Aortic smooth muscle cell (primary cell): ENCODE measurements around the gene FXYD6. TPM values are rescaled to one million over a fixed set of nuclear protein-coding genes. Genes with fewer than 3 reads are reported as not detected.

ENCODE experiments used
- total RNA-seq: library from RNA; depleted of rRNA; stranded (reverse); fragments of >200 nt; gene quantifications from 2 replicates; pipeline ENCODE4 v1.2.3, GENCODE V29; 2014

The FXYD6 gene, protein sequence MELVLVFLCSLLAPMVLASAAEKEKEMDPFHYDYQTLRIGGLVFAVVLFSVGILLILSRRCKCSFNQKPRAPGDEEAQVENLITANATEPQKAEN
- total RNA-seq, result 0.19 TPM in 1 of 2 replicates, not detected in the other

DNA sequence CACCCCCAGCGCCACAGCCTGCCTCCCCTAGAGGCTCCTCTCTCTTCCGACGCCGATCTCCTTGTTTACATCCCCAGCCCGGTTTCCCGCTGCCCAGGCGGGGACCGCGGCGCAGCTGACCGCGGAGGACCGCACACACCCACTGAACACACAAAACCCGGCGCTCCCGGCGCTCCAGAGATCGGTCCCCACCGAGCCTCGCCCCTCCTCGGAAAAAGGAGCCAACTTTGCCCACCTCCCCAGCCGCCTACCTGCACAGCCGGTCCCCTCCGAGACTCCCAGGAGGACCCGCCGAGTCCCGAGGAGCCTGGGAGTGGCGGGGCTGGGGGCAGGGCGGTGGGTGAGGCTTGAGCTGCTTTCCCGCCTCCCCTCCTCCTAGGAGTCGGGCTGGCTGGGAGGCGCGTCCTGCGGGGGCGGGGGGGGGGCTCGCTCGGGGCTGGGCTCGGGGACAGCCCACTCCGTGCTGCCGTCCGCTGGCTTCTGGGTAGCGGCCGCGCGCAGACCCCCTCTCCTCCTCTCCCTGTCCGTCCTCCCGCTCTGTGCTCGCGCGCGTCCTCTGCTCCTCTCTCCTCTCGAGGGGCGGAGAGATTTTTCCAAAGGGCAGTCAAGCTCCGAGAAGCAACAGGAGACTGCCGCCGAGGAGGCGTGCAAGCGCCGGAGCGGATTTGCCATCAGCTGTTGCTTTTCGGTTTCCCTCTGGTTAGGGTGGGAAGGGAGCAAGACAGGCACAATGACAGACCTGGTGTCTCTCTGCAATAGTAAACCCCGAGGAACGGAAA lies at the start of gene FXYD6:
Gene FXYD6 (minus strand): TSS at position 318 of the 779 bp plus-strand sequence. CDS start 33,882 bp downstream, outside the sequence.

DNA sequence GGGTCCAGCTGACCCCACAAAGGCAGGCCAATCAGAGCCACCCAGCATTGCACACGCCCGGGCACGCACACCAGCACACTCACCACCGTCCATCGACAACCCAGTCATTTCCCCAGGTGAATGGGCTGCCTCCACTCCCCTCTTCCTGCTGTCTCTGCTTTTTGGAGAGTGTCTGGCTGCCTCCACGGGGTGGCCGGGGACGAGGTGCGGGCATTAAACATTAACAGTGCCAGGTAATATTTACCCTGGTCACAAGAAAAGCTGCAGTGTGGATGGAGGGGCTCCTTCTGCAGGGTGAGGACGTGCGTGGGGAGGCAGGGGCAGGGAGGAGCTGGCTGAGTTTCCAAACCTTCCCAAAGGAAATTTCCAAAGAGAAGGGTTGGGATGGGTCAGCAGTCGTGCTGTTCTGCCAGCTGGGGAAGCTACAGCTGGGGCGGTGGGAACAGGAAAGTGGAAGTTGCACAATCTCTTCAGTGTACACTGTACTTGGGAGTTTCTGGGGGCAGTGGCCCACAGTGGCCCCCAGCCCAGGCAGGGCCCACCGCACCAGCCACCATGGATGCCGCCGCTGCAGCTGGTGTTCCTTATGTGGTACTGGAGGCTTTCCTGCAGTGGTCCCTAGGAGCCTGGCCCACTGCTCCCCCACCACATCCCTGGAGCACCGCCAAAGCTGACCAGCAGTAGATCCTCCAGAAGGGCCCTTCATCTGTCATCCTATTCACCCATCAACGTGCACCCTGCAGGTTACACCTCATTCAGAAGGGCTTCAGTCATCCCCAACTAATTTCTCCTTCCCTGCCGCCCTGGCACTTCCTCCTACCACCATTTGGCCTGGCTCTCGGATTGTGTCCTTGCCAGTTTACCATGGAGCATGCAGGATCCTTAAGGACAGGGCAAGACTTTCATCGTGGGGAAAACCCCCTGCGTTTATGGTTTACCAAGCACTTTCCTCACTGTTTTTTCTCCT lies 51.6 kb downstream of the FXYD6 start, which contains the start of gene FXYD2:
Gene FXYD2 (minus strand): TSS at position 174 of the 967 bp plus-strand sequence. CDS start 66 bp downstream, at position 108.

DNA sequence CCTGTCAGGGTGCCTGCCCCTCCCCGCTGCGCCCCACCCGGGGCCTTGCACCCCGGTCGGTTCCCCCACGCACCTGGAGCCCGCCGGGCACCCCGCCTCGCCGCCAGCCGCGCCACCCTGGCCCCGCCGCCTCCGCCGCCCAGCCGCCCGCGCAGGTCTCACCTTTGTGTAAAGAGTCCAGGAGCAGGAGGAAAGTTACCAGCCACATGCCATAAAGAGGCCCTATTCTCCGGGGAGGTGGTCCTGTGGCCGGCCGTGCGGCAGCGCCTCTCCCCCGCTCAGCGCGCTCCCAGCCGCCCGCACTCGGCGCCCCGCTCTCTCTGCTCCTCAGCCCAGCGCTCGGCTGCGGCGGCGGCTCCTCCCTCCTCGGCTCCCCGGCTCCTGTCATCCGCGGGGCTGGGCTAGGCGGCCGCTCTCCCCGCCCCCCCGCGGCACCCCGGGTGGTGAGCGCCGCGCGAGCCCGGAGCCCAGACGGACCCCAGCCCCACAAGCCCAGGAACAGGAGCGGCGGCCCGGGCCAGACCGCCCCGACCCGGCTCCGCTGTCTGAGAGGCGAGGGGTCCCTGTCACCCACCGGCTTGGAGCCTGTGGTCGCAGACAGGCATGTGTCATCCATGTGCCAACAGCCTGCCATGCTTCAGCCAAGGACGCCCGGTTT lies 79.5 kb downstream of the FXYD6 start, which contains the start of gene DSCAML1:
Gene DSCAML1 (minus strand): TSS at position 345 of the 658 bp plus-strand sequence. CDS start 137 bp downstream, at position 208.

Other genes with a start within 250 kb of the FXYD6 start
- not detected in 2 replicates for gene DSCAML1, start 79.4 kb downstream of the FXYD6 start, total RNA-seq
- not detected in 2 replicates for gene FXYD2, start 51.9 kb downstream of the FXYD6 start, total RNA-seq
- gene TMPRSS13, start 52.7 kb upstream of the FXYD6 start, total RNA-seq, result not detected in 2 replicates
- not detected in 2 replicates for gene IL10RA, start 109.7 kb upstream of the FXYD6 start, total RNA-seq
- under 0.01 TPM in 1 of 2 replicates, not detected in the other for gene TMPRSS4, start 200.4 kb upstream of the FXYD6 start, total RNA-seq
- not detected in 2 replicates for gene SMIM35, start 210.3 kb upstream of the FXYD6 start, total RNA-seq